Activated T-helper 1 cell treated with Interleukin-2 at 50 U/mL for 16 hours (primary cell): ENCODE measurements around the gene TRMT112.
"Not testable (repeated sequence)": the region's sequence is repeated elsewhere in the genome, so short reads cannot be mapped to it uniquely, and the experiment has no call there.

Source experiments
- DNase-seq: peaks from one replicate; pipeline ENCODE4 v3.0.0-alpha.2; 2020; ENCODE audit warnings: low read depth

Gene TRMT112

GRCh38 chr11:64331569-64332371 is 14.4 kb upstream of the TRMT112 start:
- DNase-seq, result peak; percentile 41

GRCh38 chr11:64330888-64331287 is 13.5 kb upstream of the TRMT112 start:
- DNase-seq, result no peak

- DNase-seq, result no peak
Observed at GRCh38 chr11:64327993-64328392, 10.6 kb upstream of the TRMT112 start.

GRCh38 chr11:64327375-64327774 is 10.0 kb upstream of the TRMT112 start:
- no peak for DNase-seq

- no peak for DNase-seq
Observed at GRCh38 chr11:64324692-64325469, 7.5 kb upstream of the TRMT112 start.

- not testable (repeated sequence) for DNase-seq
Observed at GRCh38 chr11:64323984-64324383, 6.6 kb upstream of the TRMT112 start.

GRCh38 chr11:64323373-64323772 is 6.0 kb upstream of the TRMT112 start:
- no peak for DNase-seq

- DNase-seq, result no peak
Observed at GRCh38 chr11:64322925-64323260, 5.5 kb upstream of the TRMT112 start.

GRCh38 chr11:64321533-64321932 is 4.2 kb upstream of the TRMT112 start:
- DNase-seq, result no peak

GRCh38 chr11:64321026-64321425 is 3.7 kb upstream of the TRMT112 start:
- DNase-seq, result no peak

- no peak for DNase-seq
Observed at GRCh38 chr11:64320556-64320955, 3.2 kb upstream of the TRMT112 start.

GRCh38 chr11:64318766-64319761 is 1.7 kb upstream of the TRMT112 start:
- no peak for DNase-seq

GRCh38 chr11:64317961-64318765 is 804 bp upstream of the TRMT112 start, which contains the start of gene PRDX5:
PRDX5 (plus strand) TSS chr11:64318121; CDS start chr11:64318216, 95 bp downstream.
- DNase-seq, result peak; percentile 95

- no peak for DNase-seq
Observed at GRCh38 chr11:64316672-64317324, 561 bp downstream of the TRMT112 start.

GRCh38 chr11:64315667-64316526 is 1.5 kb downstream of the TRMT112 start:
- not testable (repeated sequence) for DNase-seq

GRCh38 chr11:64314805-64315561 is 2.4 kb downstream of the TRMT112 start:
- DNase-seq, result no peak

- no peak for DNase-seq
Observed at GRCh38 chr11:64314146-64314804, 3.1 kb downstream of the TRMT112 start.

GRCh38 chr11:64313491-64314145 is 3.7 kb downstream of the TRMT112 start:
- DNase-seq, result no peak
